ENCODE measurements around the gene PLTP.

PLTP gene

DNA sequence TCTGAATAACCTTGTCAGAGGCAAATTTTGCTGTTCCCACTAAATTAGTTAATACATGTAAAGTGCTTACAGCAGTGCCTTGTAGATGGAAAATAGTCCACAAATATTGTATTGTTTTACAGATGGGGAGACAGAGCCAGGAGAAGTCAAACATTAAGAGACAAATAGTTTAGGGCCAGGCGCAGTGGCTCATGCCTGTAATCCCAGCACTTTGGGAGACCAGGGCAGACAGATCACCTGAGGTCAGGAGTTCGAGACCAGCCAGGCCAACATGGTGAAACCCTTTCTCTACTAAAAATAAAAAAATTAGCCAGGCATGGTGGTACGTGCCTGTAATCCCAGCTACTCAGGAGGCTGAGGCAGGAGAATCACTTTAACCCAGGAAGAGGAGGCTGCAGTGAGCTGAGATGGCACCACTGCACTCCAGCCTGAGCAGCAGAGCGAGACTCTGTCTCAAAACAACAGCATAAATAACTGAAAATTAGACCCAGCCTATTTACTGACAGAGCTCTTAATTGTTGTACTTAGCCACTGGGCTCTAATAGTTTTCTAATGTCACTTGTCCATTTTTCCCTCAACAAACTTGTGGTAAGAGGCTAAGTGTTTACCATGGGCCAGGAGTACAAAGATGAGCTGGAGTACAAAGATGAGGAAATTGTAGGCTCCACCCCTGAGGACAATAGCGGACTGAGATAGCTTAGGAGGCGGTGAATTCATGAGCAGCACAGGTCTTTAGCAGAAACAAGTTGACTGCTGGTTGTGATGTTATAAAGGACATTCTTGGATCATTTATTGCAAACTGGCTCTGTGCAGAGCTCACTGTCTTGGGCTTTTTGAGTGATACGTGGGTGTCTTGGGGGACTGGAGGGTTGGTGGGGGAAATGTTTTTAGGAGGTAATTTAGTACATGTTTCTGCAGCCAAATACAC, 48.1 kb downstream of the PLTP start (continued):
- TF ChIP-seq ZNF324 (tag by site-specific recombination; IDR thresholded peaks at IDR 0.05): no peak
- TF ChIP-seq, protein P1, sequence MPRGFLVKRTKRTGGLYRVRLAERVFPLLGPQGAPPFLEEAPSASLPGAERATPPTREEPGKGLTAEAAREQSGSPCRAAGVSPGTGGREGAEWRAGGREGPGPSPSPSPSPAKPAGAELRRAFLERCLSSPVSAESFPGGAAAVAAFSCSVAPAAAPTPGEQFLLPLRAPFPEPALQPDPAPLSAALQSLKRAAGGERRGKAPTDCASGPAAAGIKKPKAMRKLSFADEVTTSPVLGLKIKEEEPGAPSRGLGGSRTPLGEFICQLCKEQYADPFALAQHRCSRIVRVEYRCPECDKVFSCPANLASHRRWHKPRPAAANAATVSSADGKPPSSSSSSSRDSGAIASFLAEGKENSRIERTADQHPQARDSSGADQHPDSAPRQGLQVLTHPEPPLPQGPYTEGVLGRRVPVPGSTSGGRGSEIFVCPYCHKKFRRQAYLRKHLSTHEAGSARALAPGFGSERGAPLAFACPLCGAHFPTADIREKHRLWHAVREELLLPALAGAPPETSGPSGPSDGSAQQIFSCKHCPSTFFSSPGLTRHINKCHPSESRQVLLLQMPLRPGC (tag by site-specific recombination; IDR thresholded peaks at IDR 0.05): no peak
- TF ChIP-seq ZNF571 (tag by site-specific recombination; IDR thresholded peaks at IDR 0.05): no peak

DNA sequence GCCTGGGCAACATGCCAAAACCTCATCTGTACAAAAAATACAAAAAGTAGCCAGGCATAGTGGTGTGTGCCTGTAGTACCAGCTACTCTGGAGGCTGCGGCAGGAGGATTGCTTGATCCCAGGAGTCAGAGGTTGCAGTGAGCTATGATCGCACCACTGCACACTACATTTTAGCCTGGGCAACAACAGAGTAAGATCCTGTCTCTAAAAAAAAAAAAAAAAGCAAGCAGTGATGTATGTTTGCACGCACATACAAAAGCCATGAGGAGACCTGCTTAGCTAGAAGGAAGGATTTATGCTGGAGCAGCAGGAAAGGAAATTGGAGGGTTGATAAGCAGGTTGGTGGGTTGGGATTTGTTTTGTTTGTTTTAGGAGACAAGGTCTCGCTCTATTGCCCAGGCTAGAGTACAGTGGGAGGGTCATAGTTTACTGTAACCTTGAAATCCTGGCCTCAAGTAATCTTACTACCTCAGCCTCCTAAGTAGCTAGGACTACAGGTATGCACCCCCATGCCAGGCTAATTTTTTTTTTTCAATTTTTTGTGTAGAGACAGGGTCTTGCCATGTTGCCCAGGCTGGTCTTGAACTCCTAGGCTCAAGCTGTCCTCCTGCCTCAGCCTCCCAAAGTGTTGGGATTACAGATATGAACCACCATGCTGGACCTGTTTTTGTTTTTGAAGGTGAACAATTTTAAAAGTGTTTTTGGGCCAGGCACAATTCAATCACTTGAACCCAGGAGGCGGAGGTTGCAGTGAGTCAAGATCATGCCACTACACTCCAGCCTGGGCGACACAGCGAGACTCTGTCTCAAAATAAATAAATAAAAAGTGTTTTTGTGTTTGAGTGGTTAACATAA, 50.5 kb downstream of the PLTP start:
- Histone ChIP-seq H3K4me1 (ENCODE audit: control insufficient read depth, insufficient read depth, low read length) (peaks cover 5% of the 10 kb centered on the region), H3K4me3 (ENCODE audit: low read depth, low read length) (no peak overlapping the region), H3K36me3 (ENCODE audit: control insufficient read depth in 2 of 2, insufficient read depth in 1 of 2, low read length in 2 of 2) (no peaks in the 10 kb centered on the region), H3K27ac (ENCODE audit: extremely low read depth, low read depth, low read length) (no peak overlapping the region), H3K9me3 (ENCODE audit: control insufficient read depth, insufficient read depth, low read depth, low read length) (no peaks in the 10 kb centered on the region)
- CTCF ChIA-PET: interaction anchor here (0.6 to 1.4 kb wide), 3 partner anchors 62 to 149 kb away, joined by 4 to 9 read pairs (median 5); no protein-coding TSS in a partner anchor
- POLR2A ChIA-PET: interaction anchor here (0.6 to 1.4 kb wide), 5 partner anchors 17 to 74 kb away, joined by 3 to 4 read pairs (median 3); no protein-coding TSS in a partner anchor
- TF ChIP-seq BCL11B (tag by site-specific recombination; IDR thresholded peaks at IDR 0.05; ENCODE audit: low read depth) (no peak), ZNF768 (tag by site-specific recombination; IDR thresholded peaks at IDR 0.05) (no peak), ZNF626 (tag by site-specific recombination; IDR thresholded peaks at IDR 0.05) (no peak), ZNF621 (tag by site-specific recombination; IDR thresholded peaks at IDR 0.05) (no peak), ZNF202 (tag by site-specific recombination; IDR thresholded peaks at IDR 0.05; ENCODE audit: borderline replicate concordance) (no peak), BCL11A (tag by site-specific recombination; IDR thresholded peaks at IDR 0.05; ENCODE audit: low read depth) (no peak), ZNF596 (tag by site-specific recombination; IDR thresholded peaks at IDR 0.05) (no peak), ZNF174 (tag by site-specific recombination; IDR thresholded peaks at IDR 0.05) (no peak), ZNF2 (tag by site-specific recombination; IDR thresholded peaks at IDR 0.05) (no peak), OSR2 (tag by site-specific recombination; IDR thresholded peaks at IDR 0.05) (peak; percentile 66), ZNF121 (tag by site-specific recombination; IDR thresholded peaks at IDR 0.05) (peak; percentile 43; the same call in 1 of the 2 replicates), ZNF624 (tag by site-specific recombination; IDR thresholded peaks at IDR 0.05) (no peak), ZNF76 (tag by site-specific recombination; IDR thresholded peaks at IDR 0.05; ENCODE audit: borderline replicate concordance, low read depth) (no peak), ZBTB20 (tag by site-specific recombination; IDR thresholded peaks at IDR 0.05) (no peak), ZIC2 (tag by site-specific recombination; IDR thresholded peaks at IDR 0.05) (no peak)
- TF ChIP-seq, protein P2, sequence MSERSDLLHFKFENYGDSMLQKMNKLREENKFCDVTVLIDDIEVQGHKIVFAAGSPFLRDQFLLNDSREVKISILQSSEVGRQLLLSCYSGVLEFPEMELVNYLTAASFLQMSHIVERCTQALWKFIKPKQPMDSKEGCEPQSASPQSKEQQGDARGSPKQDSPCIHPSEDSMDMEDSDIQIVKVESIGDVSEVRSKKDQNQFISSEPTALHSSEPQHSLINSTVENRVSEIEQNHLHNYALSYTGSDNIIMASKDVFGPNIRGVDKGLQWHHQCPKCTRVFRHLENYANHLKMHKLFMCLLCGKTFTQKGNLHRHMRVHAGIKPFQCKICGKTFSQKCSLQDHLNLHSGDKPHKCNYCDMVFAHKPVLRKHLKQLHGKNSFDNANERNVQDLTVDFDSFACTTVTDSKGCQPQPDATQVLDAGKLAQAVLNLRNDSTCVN (tag by site-specific recombination; optimal IDR thresholded peaks at IDR 0.05): no peak
- TF ChIP-seq, protein P3, sequence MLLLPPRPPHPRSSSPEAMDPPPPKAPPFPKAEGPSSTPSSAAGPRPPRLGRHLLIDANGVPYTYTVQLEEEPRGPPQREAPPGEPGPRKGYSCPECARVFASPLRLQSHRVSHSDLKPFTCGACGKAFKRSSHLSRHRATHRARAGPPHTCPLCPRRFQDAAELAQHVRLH (tag by site-specific recombination; IDR thresholded peaks at IDR 0.05): no peak
- TF ChIP-seq, protein P4, sequence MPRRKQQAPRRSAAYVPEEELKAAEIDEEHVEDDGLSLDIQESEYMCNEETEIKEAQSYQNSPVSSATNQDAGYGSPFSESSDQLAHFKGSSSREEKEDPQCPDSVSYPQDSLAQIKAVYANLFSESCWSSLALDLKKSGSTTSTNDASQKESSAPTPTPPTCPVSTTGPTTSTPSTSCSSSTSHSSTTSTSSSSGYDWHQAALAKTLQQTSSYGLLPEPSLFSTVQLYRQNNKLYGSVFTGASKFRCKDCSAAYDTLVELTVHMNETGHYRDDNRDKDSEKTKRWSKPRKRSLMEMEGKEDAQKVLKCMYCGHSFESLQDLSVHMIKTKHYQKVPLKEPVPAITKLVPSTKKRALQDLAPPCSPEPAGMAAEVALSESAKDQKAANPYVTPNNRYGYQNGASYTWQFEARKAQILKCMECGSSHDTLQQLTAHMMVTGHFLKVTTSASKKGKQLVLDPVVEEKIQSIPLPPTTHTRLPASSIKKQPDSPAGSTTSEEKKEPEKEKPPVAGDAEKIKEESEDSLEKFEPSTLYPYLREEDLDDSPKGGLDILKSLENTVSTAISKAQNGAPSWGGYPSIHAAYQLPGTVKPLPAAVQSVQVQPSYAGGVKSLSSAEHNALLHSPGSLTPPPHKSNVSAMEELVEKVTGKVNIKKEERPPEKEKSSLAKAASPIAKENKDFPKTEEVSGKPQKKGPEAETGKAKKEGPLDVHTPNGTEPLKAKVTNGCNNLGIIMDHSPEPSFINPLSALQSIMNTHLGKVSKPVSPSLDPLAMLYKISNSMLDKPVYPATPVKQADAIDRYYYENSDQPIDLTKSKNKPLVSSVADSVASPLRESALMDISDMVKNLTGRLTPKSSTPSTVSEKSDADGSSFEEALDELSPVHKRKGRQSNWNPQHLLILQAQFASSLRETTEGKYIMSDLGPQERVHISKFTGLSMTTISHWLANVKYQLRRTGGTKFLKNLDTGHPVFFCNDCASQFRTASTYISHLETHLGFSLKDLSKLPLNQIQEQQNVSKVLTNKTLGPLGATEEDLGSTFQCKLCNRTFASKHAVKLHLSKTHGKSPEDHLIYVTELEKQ (tag by site-specific recombination; IDR thresholded peaks at IDR 0.05; ENCODE audit: borderline replicate concordance): no peak
- TF ChIP-seq, protein P5, sequence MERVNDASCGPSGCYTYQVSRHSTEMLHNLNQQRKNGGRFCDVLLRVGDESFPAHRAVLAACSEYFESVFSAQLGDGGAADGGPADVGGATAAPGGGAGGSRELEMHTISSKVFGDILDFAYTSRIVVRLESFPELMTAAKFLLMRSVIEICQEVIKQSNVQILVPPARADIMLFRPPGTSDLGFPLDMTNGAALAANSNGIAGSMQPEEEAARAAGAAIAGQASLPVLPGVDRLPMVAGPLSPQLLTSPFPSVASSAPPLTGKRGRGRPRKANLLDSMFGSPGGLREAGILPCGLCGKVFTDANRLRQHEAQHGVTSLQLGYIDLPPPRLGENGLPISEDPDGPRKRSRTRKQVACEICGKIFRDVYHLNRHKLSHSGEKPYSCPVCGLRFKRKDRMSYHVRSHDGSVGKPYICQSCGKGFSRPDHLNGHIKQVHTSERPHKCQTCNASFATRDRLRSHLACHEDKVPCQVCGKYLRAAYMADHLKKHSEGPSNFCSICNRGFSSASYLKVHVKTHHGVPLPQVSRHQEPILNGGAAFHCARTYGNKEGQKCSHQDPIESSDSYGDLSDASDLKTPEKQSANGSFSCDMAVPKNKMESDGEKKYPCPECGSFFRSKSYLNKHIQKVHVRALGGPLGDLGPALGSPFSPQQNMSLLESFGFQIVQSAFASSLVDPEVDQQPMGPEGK (tag by site-specific recombination; IDR thresholded peaks at IDR 0.05): no peak
- TF ChIP-seq, protein P6, sequence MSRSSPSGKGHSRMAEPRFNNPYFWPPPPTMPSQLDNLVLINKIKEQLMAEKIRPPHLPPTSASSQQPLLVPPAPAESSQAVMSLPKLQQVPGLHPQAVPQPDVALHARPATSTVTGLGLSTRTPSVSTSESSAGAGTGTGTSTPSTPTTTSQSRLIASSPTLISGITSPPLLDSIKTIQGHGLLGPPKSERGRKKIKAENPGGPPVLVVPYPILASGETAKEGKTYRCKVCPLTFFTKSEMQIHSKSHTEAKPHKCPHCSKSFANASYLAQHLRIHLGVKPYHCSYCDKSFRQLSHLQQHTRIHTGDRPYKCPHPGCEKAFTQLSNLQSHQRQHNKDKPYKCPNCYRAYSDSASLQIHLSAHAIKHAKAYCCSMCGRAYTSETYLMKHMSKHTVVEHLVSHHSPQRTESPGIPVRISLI (tag by site-specific recombination; IDR thresholded peaks at IDR 0.05): peak; percentile 59
